ENCODE data around the gene PPP1R26.

The PPP1R26 gene

DNA sequence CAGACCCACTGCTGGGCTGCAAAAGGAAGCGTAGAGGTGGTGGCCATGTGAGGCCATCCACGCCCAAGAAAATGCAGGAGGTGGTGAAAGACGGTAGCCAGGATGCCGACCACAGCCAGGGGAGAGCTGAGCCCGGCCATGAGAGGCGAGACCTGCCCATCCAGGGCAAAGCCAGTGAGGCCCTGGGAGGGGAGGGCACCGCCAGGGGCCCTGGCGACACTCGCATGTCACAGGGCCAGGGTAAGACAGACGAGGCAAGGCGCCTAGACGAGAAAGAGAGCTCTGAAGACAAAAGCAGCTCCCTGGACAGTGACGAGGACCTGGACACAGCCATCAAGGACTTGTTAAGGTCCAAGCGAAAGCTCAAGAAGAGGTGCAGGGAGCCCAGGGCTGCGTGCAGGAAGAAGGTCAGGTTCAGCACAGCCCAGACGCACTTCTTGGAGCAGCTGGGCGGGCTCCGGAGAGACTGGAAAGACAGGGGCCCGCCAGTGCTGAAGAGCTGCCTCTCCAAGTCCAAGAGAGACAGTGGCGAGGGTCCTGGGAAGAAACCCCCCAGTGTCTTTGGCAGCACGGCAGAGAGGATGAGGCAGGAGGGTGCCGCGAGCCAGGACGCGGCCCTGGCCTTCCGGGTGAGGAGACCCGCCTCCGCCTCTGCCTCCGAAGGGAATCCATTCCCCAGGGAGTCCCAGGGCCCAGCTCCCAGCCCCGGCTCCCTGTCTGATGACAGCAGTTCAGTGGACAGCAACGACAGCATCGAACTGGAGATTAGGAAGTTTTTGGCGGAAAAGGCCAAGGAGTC lies 6.9 kb downstream of the PPP1R26 start:
- DNase-seq (ENCODE audit: low read depth) = no peak
- H3K4me3 ChIP-seq (ENCODE audit: control insufficient read depth, low read depth, low read length) = no peak overlapping the region
- TF ChIP-seq, protein P1, sequence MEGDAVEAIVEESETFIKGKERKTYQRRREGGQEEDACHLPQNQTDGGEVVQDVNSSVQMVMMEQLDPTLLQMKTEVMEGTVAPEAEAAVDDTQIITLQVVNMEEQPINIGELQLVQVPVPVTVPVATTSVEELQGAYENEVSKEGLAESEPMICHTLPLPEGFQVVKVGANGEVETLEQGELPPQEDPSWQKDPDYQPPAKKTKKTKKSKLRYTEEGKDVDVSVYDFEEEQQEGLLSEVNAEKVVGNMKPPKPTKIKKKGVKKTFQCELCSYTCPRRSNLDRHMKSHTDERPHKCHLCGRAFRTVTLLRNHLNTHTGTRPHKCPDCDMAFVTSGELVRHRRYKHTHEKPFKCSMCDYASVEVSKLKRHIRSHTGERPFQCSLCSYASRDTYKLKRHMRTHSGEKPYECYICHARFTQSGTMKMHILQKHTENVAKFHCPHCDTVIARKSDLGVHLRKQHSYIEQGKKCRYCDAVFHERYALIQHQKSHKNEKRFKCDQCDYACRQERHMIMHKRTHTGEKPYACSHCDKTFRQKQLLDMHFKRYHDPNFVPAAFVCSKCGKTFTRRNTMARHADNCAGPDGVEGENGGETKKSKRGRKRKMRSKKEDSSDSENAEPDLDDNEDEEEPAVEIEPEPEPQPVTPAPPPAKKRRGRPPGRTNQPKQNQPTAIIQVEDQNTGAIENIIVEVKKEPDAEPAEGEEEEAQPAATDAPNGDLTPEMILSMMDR (IDR thresholded peaks at IDR 0.05; ENCODE audit: control insufficient read depth, insufficient read depth, low read depth, low read length, missing control alignments) = no peak

DNA sequence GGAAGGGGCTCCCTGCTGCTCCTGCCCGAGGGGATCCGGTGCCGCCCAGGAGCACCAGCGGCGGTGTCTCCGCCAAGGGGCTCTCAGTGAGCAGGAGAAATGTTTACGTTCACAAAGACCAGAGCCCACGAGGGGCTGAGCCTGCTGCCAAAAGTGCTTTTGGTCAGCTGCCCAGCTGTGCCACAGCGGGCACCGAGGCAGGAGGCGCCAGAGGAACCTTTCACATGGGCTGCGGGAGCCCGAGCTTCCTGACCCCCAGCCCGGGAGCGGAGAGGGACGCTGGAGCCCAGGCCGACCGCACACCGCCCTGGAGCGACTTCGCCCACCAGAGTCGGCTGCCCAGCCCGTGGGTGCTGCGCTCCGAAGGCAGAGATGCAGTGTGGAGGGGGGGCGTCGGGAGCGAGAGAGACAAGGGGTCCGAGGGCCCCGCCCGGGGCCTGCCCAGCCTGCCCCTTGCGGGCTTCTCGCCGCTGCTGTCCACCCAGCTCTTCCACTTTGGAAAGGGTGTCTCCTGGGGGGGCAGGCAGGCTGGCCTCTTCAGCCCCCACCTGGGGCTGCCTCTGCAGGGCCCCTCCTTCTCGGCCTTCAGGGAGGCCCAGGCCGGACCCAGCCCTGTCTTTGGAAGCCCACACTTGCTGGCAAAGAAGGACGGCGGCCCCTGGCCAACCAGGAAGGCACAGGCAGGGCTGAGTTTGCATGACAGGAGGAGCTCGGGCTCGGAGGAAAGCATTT lies 7.9 kb downstream of the PPP1R26 start:
- TF ChIP-seq, protein P1 (IDR thresholded peaks at IDR 0.05; ENCODE audit: control insufficient read depth, insufficient read depth, low read depth, low read length, missing control alignments) = no peak
- no peak overlapping the region for H3K4me3 ChIP-seq (ENCODE audit: control insufficient read depth, low read depth, low read length)

DNA sequence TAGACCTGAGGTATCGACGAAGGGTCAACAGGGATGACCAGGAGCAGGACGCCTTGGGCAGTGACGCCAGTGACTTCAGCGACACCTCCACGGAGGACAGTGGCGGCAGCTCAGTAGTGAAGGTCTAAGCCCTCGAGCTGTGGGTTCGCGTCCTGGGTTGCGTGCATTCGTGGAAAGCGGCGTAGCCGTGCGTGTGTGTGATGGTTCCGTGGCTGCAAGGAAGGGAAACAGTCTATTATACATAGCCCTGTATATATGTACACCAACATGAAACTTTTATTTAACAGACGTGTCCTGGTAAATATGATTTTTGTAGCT lies 8.4 kb downstream of the PPP1R26 start:
- DNase-seq (ENCODE audit: low read depth) = no peak
- H3K4me3 ChIP-seq (ENCODE audit: control insufficient read depth, low read depth, low read length) = no peak overlapping the region
- TF ChIP-seq, protein P1 (IDR thresholded peaks at IDR 0.05; ENCODE audit: control insufficient read depth, insufficient read depth, low read depth, low read length, missing control alignments) = no peak

More for the DNA sequence above, 7.9 kb downstream of the PPP1R26 start:
- no peak for DNase-seq (ENCODE audit: low read depth)

DNA sequence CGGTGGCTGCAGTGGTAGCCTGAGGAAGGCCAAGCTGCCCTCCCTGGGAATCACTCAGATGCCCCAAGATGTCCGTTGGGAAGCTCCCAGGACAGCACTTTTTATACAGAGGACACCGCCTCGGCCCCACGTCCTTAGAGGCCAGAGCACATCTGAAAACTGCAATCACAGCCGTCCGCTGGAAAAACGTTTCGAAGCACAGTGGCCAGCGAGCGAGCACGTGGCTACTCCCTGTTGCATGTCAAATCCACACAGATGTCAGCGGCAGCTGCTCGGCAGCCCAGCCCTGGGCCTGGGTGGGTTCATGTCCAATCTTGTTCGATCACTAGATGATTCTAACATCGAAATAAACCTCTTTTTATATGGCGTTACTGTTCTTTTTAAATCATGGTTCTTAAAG lies 8.9 kb downstream of the PPP1R26 start:
- H3K4me3 ChIP-seq (ENCODE audit: control insufficient read depth, low read depth, low read length) = no peak overlapping the region
- TF ChIP-seq, protein P1 (IDR thresholded peaks at IDR 0.05; ENCODE audit: control insufficient read depth, insufficient read depth, low read depth, low read length, missing control alignments) = no peak
- DNase-seq (ENCODE audit: low read depth) = no peak

DNA sequence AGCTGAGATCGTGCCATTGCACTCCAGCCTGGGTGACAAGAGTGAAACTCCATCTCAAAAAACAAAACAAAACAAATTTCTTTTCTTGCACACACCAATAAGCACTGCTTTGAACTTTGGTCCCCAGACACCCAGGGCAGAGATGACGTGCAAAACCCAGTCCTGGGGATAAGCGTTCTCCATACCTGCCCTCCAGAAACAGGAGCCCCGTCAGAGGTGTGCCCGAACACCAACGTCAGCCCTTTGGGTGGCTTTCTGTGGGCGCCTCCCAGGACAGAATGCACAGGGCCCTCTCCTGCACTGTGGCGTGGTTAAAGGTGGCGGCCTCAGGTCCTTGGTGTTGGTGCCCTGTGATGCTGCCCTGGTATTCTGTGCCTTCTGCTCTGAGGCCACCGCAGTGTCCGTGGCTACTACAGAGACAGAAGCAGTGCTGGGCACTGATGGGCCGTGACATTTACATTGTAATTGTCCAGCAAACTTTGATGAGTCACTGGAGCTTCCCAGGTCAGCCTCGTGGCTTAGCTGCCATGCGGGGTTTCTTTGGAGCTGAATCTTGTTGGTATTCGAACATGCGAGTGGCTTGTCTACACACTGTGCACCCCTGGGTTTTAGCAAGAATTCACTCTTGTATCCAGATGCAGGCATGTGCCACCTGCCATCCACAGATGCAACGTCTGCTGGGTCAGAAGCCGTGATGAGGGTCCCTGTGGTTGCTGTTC lies 9.8 kb downstream of the PPP1R26 start:
- TF ChIP-seq, protein P1 (IDR thresholded peaks at IDR 0.05; ENCODE audit: control insufficient read depth, insufficient read depth, low read depth, low read length, missing control alignments) = no peak
- no peak for DNase-seq (ENCODE audit: low read depth)
- no peak overlapping the region for H3K4me3 ChIP-seq (ENCODE audit: control insufficient read depth, low read depth, low read length)

DNA sequence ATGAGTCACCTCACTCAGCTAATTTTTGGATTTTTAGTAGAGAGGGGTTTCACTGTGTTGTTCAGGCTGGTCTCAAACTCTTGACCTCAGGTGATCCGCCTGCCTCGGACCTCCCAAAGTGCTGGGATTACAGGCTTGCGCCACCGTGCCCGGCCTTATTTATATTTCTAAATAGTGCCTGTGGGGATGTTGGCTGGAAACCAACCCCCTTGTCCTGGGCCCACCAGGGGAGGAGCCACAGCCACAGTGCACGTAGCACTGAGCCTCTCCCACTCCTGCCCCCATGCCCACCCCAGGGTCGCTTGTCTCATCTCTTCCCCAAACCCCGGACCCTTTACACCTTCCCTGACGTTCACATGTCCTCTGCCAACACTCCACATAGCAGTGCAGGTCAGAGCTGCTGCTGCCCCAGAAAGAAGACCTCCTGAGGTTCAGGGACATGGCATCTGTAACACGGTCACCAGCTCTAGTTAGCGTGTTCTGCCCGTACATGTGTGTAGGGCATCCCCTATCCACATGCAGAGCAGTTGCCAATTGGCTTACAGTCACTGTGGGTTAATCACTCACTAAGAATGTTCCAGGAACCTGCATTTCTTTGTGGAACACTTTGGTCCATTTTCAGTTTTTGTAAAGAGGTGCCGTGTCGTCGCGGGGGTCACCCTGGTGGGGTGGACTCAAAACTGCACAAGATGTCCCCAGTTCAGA lies 10.7 kb downstream of the PPP1R26 start:
- TF ChIP-seq, protein P1 (IDR thresholded peaks at IDR 0.05; ENCODE audit: control insufficient read depth, insufficient read depth, low read depth, low read length, missing control alignments) = no peak
- no peak overlapping the region for H3K4me3 ChIP-seq (ENCODE audit: control insufficient read depth, low read depth, low read length)
- no peak for DNase-seq (ENCODE audit: low read depth)

All from AG09309 (cell line).